Cardiac muscle cell (in vitro differentiated cells and primary cell): ENCODE data around the gene ACBD3. TPM values are rescaled to one million over a fixed set of nuclear protein-coding genes. Genes with fewer than 3 reads are reported as not detected.

Experiments used
- DNase-seq, 2 donors: peaks; one replicate each; pipeline versions ENCODE4 v3.0.0 to v3.0.0-alpha.2; 2010 to 2017; ENCODE audit warnings: low read depth in 1 of 2, low spot score in 1 of 2
- H3K27ac ChIP-seq: fragments of 200-600 bp; sonication (generic); 2 replicates; pipeline ENCODE4 v1.5.1; 2016
- H3K27me3 ChIP-seq: fragments of 200-600 bp; sonication (generic); 2 replicates; pipeline ENCODE4 v1.6.0; 2016; ENCODE audit warnings: control low read depth
- H3K36me3 ChIP-seq: fragments of 200-600 bp; sonication (generic); 2 replicates; pipeline ENCODE4 v1.5.1; 2016; ENCODE audit warnings: control low read depth
- H3K4me1 ChIP-seq: fragments of 200-600 bp; sonication (generic); 2 replicates; pipeline ENCODE4 v1.8.1; 2017; ENCODE audit warnings: low read depth, mild to moderate bottlenecking, mixed run types
- H3K4me3 ChIP-seq: fragments of 200-600 bp; sonication (generic); 2 replicates; pipeline ENCODE4 v1.5.1; 2016; ENCODE audit warnings: mild to moderate bottlenecking
- H3K9me3 ChIP-seq: fragments of 200-600 bp; sonication (generic); 2 replicates; pipeline ENCODE4 v1.5.1; 2017; ENCODE audit warnings: low read depth, mild to moderate bottlenecking, control low read depth
- CTCF ChIP-seq: IDR thresholded peaks from 2 replicates; pipeline ENCODE4 v1.5.1; 2012; ENCODE audit warnings: low read depth, mild to moderate bottlenecking, low read length
- polyA plus RNA-seq: library from polyadenylated mRNA; unstranded; fragments of >200 nt; fragmentation: Nextera tagmentation; extraction: Ambion mirVana; gene quantifications from 2 replicates; pipeline ENCODE4 v1.2.1, GENCODE V29; 2016
- total RNA-seq: library from RNA; depleted of rRNA; stranded (reverse); fragments of >200 nt; gene quantifications from 2 replicates; pipeline ENCODE4 v1.2.3, GENCODE V29; 2016

ACBD3 gene
- total and polyA plus RNA-seq, 2 experiments from 2014 or later = 45.5 to 47.4 TPM

GRCh38 chr1:226118357-226118756 lies 68.2 kb downstream of the ACBD3 start:
- Histone ChIP-seq H3K4me1 (peaks cover 5% of the 10 kb centered on the region), H3K27ac (no peak overlapping the region), H3K4me3 (no peak overlapping the region), H3K9me3 (no peaks in the 10 kb centered on the region), H3K27me3 (peaks cover 7% of the 10 kb centered on the region), H3K36me3 (no peaks in the 10 kb centered on the region)
- TF ChIP-seq CTCF = no peak
- DNase-seq = no peak

- TF ChIP-seq CTCF = no peak
- no peaks in the 10 kb centered on the region for H3K9me3 ChIP-seq
- no peak for DNase-seq
- H3K4me3 ChIP-seq = no peak overlapping the region
- no peaks in the 10 kb centered on the region for H3K36me3 ChIP-seq
- H3K27me3 ChIP-seq = no peaks in the 10 kb centered on the region
- peaks cover 5% of the 10 kb centered on the region for H3K4me1 ChIP-seq
- no peak overlapping the region for H3K27ac ChIP-seq
Observed at GRCh38 chr1:226117330-226117729, 69.2 kb downstream of the ACBD3 start.

- TF ChIP-seq CTCF = no peak
- H3K4me3 ChIP-seq = no peak overlapping the region
- H3K4me1 ChIP-seq = peaks cover 10% of the 10 kb centered on the region
- DNase-seq = no peak
- no peak overlapping the region for H3K27ac ChIP-seq
- H3K9me3 ChIP-seq = no peaks in the 10 kb centered on the region
- H3K36me3 ChIP-seq = no peaks in the 10 kb centered on the region
- no peaks in the 10 kb centered on the region for H3K27me3 ChIP-seq
Observed at GRCh38 chr1:226116673-226117072, 69.9 kb downstream of the ACBD3 start.

- Histone ChIP-seq H3K27ac (no peak overlapping the region), H3K9me3 (no peaks in the 10 kb centered on the region)
Observed at GRCh38 chr1:226112626-226113025, 73.9 kb downstream of the ACBD3 start.

GRCh38 chr1:226111883-226112261 lies 74.7 kb downstream of the ACBD3 start:
- H3K36me3 ChIP-seq = no peaks in the 10 kb centered on the region
- H3K4me1 ChIP-seq = peaks cover 11% of the 10 kb centered on the region
- DNase-seq = no peak
- H3K4me3 ChIP-seq = no peak overlapping the region
- no peaks in the 10 kb centered on the region for H3K27me3 ChIP-seq
- no peak overlapping the region for H3K27ac ChIP-seq
- no peaks in the 10 kb centered on the region for H3K9me3 ChIP-seq
- no peak for TF ChIP-seq CTCF

More at GRCh38 chr1:226112626-226113025, 73.9 kb downstream of the ACBD3 start:
- H3K36me3 ChIP-seq = no peaks in the 10 kb centered on the region
- DNase-seq = no peak
- peaks cover 11% of the 10 kb centered on the region for H3K4me1 ChIP-seq
- no peaks in the 10 kb centered on the region for H3K27me3 ChIP-seq
- no peak overlapping the region for H3K4me3 ChIP-seq
- TF ChIP-seq CTCF = no peak
